CD4-positive, alpha-beta memory T cell (primary cell): Measurements from ENCODE around the gene NUP210L. TPM values are rescaled to one million over a fixed set of nuclear protein-coding genes. Genes with fewer than 3 reads are reported as not detected.

Experiments used
- CTCF ChIA-PET: fragments of 350-600 bp; sonication (Branson Sonifier 250); formaldehyde crosslinking; loops from one replicate; lab custom pipeline; 2021; ENCODE audit warnings: inconsistent platforms; ENCODE audit not compliant: partially characterized antibody; lab: Charles Lee
- POLR2A ChIA-PET: fragments of 350-600 bp; sonication (Branson Sonifier 250); formaldehyde crosslinking; loops from one replicate; lab custom pipeline; 2021; ENCODE audit not compliant: partially characterized antibody; lab: Charles Lee
- DNase-seq, 5 donors: peaks; one replicate each; pipeline versions ENCODE4 v3.0.0 to v3.0.0-alpha.2; 2020 to 2022; ENCODE audit warnings: mixed read lengths in 1 of 5
- H3K27ac ChIP-seq: one replicate; pipeline ENCODE4 v1.7.0; 2013; ENCODE audit warnings: low read depth, low read length
- H3K27me3 ChIP-seq: 2 replicates; pipeline ENCODE4 v1.7.0; 2013; ENCODE audit warnings: mild to moderate bottlenecking, low read length, moderate library complexity; ENCODE audit not compliant: insufficient read depth
- H3K36me3 ChIP-seq: 2 replicates; pipeline ENCODE4 v1.7.0; 2013; ENCODE audit warnings: mild to moderate bottlenecking, low read length, moderate library complexity; ENCODE audit not compliant: insufficient read depth
- H3K4me1 ChIP-seq: 2 replicates; pipeline ENCODE4 v1.7.0; 2013; ENCODE audit warnings: mild to moderate bottlenecking, low read length, moderate library complexity; ENCODE audit not compliant: insufficient read depth
- H3K4me3 ChIP-seq, 2 donors: one replicate each; pipeline ENCODE4 v1.7.0; 2013; ENCODE audit warnings: low read length in 2 of 2, mild to moderate bottlenecking in 1 of 2
- H3K9me3 ChIP-seq, 2 donors: one replicate each; pipeline ENCODE4 v1.7.0; 2013; ENCODE audit warnings: low read length in 2 of 2, control low read depth in 1 of 2; ENCODE audit not compliant: control insufficient read depth in 1 of 2
- H3K27ac Mint-ChIP-seq, 7 donors: one replicate each; pipeline ENCODE4 v1.8.0; 2020 to 2021; ENCODE audit warnings: mixed read lengths in 7 of 7, mild to moderate bottlenecking in 6 of 7, inconsistent platforms in 3 of 7, moderate library complexity in 3 of 7
- H3K27me3 Mint-ChIP-seq, 2 donors: one replicate each; pipeline ENCODE4 v1.8.0; 2020 to 2021; ENCODE audit warnings: mixed read lengths in 2 of 2
- H3K36me3 Mint-ChIP-seq, 2 donors: one replicate each; pipeline ENCODE4 v1.8.0; 2020 to 2021; ENCODE audit warnings: mixed read lengths in 2 of 2, inconsistent platforms in 1 of 2, mild to moderate bottlenecking in 1 of 2
- H3K4me1 Mint-ChIP-seq, 4 donors: one replicate each; pipeline ENCODE4 v1.8.0; 2020 to 2021; ENCODE audit warnings: mixed read lengths in 4 of 4, mild to moderate bottlenecking in 1 of 4
- H3K4me3 Mint-ChIP-seq, 8 donors: one replicate each; pipeline ENCODE4 v1.8.0; 2020 to 2021; ENCODE audit warnings: mixed read lengths in 8 of 8, mild to moderate bottlenecking in 7 of 8, moderate library complexity in 6 of 8, inconsistent platforms in 3 of 8
- H3K9me3 Mint-ChIP-seq, 8 donors: one replicate each; pipeline ENCODE4 v1.8.0; 2020 to 2021; ENCODE audit warnings: mixed read lengths in 8 of 8, mild to moderate bottlenecking in 5 of 8, inconsistent platforms in 3 of 8, moderate library complexity in 1 of 8
- intact Hi-C: fragments of 100-400 bp; cut with micrococcal nuclease; formaldehyde crosslinking; loops from one replicate; pipeline ENCODE4 v1.15.1; 2023
- polyA plus RNA-seq, 2 donors: library from polyadenylated mRNA; unstranded; fragments of 300-500 nt; fragmentation: Illumina TruSeq; gene quantifications; one replicate each; pipeline ENCODE4 v1.2.3, GENCODE V29; 2021
- total RNA-seq, 2 experiments: library from RNA; stranded (reverse); gene quantifications; one replicate each; pipeline ENCODE4 v1.2.3, GENCODE V29; 2021

The NUP210L gene
- total and polyA plus RNA-seq, 4 experiments from 2014 or later, result 0.14 to 0.23 (median 0.19) TPM; not detected in 1

DNA sequence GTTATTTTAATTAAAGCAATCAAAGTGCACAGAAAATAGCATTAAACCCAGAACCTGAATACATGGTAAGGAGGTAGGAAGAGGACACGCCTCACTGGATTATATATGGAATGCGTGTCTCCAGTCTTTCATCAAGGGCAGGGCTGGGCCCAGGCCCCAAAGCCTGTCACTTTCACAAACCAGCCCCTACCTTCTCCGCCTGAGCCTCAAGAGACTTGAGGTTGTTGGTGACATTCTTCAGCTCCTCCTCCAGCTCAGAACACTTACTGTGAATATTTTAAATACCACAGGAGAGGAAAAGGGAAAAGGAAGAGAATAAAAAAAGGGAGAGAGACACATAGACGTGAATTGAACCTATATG lies 16.3 kb upstream of the NUP210L start:
- H3K4me3 Mint-ChIP-seq, result no peak overlapping the region
- H3K27me3 ChIP-seq, result no peaks in the 10 kb centered on the region
- CTCF ChIA-PET, result no interaction called here
- no peaks in the 10 kb centered on the region for H3K9me3 Mint-ChIP-seq
- H3K4me1 ChIP-seq, result peaks cover 21% of the 10 kb centered on the region
- H3K27ac ChIP-seq, result peak overlapping the region; percentile 23
- POLR2A ChIA-PET, result interaction anchor here (0.9 to 1.7 kb wide), 3 partner anchors 11 to 13 kb away, joined by 3 to 6 read pairs (median 3); no protein-coding TSS in a partner anchor
- H3K9me3 ChIP-seq, result no peaks in the 10 kb centered on the region
- no peak for DNase-seq
- peaks cover 15 to 51% (median 33%) of the 10 kb centered on the region in 4 donors for H3K4me1 Mint-ChIP-seq
- peaks cover 67 to 84% of the 10 kb centered on the region in 2 donors for H3K36me3 Mint-ChIP-seq
- no peak overlapping the region for H3K4me3 ChIP-seq
- peaks cover 79% of the 10 kb centered on the region for H3K36me3 ChIP-seq
- no peaks in the 10 kb centered on the region for H3K27me3 Mint-ChIP-seq
- H3K27ac Mint-ChIP-seq, result peak overlapping the region; percentile 22 to 77 (median 61)
- intact Hi-C loops, result no loop called here

DNA sequence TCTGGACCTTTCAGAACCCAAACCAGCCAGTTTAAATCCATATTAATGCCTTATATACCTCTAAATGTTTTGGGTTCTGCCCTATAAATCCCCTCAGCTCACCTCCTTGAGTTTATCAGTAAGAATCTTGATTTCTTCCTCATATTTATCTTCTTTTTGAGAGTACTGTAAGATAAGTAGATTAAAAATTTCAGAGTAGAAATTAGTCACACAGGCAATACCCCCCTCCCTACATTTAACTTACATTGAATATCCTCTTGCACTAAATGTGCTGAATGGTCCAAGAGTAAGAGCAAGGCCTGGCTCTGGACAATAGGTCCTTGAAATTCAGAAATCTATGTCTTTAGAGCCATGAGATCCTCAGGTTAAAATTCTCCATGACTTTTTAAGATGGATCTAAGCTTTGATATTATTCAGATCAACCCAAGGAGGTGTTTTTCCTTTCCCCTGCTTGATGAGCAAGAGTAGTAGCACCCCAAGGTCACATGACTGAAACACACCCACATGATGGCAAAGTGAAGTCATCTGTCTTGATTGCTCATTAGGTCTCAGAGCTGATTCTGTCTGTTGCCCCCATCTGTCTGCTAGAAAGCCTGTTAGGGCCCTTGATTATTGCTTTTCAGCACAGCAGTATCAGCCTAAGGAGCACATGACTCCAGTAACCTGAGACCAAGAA lies 15.8 kb upstream of the NUP210L start:
- Mint-ChIP-seq H3K27ac (peak overlapping the region in 5 of 7 donors; percentile 28 to 88 (median 61)), H3K4me1 (peaks cover 14 to 46% (median 29%) of the 10 kb centered on the region in 4 donors), H3K4me3 (no peak overlapping the region), H3K9me3 (no peaks in the 10 kb centered on the region), H3K27me3 (no peaks in the 10 kb centered on the region), H3K36me3 (peaks cover 69 to 84% of the 10 kb centered on the region in 2 donors)
- intact Hi-C loops, result no loop called here
- Histone ChIP-seq H3K27ac (peak overlapping the region; percentile 23), H3K4me1 (peaks cover 15% of the 10 kb centered on the region), H3K4me3 (no peak overlapping the region), H3K36me3 (peaks cover 76% of the 10 kb centered on the region), H3K27me3 (no peaks in the 10 kb centered on the region), H3K9me3 (no peaks in the 10 kb centered on the region)
- POLR2A ChIA-PET, result interaction anchor here (0.9 to 2.0 kb wide), 5 partner anchors 8 to 13 kb away, joined by 3 to 7 read pairs (median 3); no protein-coding TSS in a partner anchor
- CTCF ChIA-PET, result no interaction called here
- no peak for DNase-seq

DNA sequence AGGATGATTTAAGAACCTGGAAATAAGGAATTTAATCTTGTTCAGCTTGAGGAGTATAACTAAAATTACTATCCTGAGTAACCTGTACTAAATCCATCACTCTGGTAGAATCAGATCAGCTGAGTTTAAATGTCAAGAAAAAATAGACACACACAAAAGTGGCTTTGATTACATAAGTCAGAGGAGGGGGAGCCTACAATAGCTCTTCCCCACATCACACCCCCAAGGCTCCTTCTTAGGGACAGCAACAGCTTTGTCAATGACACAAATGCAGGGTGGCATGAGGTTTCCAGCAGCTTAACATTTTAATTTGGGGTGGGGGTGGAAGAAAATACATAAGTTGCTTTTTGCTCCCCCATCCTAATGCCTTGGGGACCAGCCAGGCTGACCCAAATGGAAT lies 12.6 kb upstream of the NUP210L start:
- Mint-ChIP-seq H3K9me3 (no peaks in the 10 kb centered on the region), H3K4me1 (peaks cover 12 to 38% (median 31%) of the 10 kb centered on the region in 4 donors), H3K27ac (peak overlapping the region in 6 of 7 donors; percentile 26 to 87 (median 63)), H3K4me3 (no peak overlapping the region), H3K27me3 (no peaks in the 10 kb centered on the region), H3K36me3 (peaks cover 79 to 93% of the 10 kb centered on the region in 2 donors)
- Histone ChIP-seq H3K27me3 (no peaks in the 10 kb centered on the region), H3K36me3 (peaks cover 82% of the 10 kb centered on the region), H3K4me3 (no peak overlapping the region), H3K4me1 (peaks cover 12% of the 10 kb centered on the region), H3K9me3 (no peaks in the 10 kb centered on the region), H3K27ac (no peak overlapping the region)
- POLR2A ChIA-PET, result interaction anchor here (1.9 kb wide), 1 partner anchor 9 kb away, joined by 5 read pairs; no protein-coding TSS in a partner anchor
- DNase-seq, result no peak
- CTCF ChIA-PET, result no interaction called here
- intact Hi-C loops, result no loop called here

DNA sequence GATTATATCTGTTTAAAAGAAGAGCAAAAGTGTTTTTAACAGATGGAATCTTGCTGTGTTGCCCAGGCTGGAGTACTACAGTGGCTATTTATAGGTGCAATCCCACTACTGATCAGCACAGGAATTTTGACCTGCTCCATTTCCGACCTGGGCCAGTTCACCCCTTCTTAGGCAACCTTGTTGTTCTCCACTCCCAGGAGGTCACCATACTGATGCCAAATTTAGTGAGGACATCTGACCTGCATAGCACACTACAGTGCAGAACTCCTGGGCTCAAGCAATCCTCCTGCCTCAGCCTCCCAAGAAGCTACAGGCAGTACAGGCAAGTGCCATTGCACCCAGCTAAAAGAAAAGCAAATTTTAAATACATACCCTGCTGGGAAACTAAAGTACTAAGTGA lies 11.3 kb upstream of the NUP210L start:
- intact Hi-C loops, result no loop called here
- no peaks in the 10 kb centered on the region for H3K9me3 Mint-ChIP-seq

GRCh38 chr1:154159554-154159953 lies 4.7 kb upstream of the NUP210L start:
- Mint-ChIP-seq H3K27ac (peak overlapping the region; percentile 42 to 96 (median 94)), H3K9me3 (peaks cover 0 to 9% (median 1%) of the 10 kb centered on the region in 8 donors), H3K27me3 (no peaks in the 10 kb centered on the region), H3K4me1 (peaks cover 43 to 68% (median 55%) of the 10 kb centered on the region in 4 donors), H3K36me3 (peaks cover 74 to 89% of the 10 kb centered on the region in 2 donors), H3K4me3 (peak overlapping the region in 2 of 8 donors; percentile 84 to 88)
- ChIA-PET POLR2A (interaction anchor here (1.0 to 6.0 kb wide), 6 partner anchors 11 to 189 kb away, joined by 3 to 71 read pairs (median 6); a partner anchor contains a TSS), CTCF (interaction anchor here (1.0 to 1.1 kb wide), 2 partner anchors 41 to 163 kb away, joined by 3 to 4 read pairs; no protein-coding TSS in a partner anchor)
- no peaks in the 10 kb centered on the region for H3K9me3 ChIP-seq
- no peak for DNase-seq
- no peaks in the 10 kb centered on the region for H3K27me3 ChIP-seq
- H3K4me1 ChIP-seq, result peaks cover 61% of the 10 kb centered on the region
- H3K36me3 ChIP-seq, result peaks cover 60% of the 10 kb centered on the region
- no peak overlapping the region for H3K4me3 ChIP-seq
- intact Hi-C loops, result no loop called here
- peak overlapping the region; percentile 47 for H3K27ac ChIP-seq

More for the DNA sequence above, 11.3 kb upstream of the NUP210L start:
- DNase-seq, result no peak
- Histone ChIP-seq H3K27ac (no peak overlapping the region), H3K4me1 (peaks cover 6% of the 10 kb centered on the region), H3K36me3 (peaks cover 82% of the 10 kb centered on the region), H3K27me3 (no peaks in the 10 kb centered on the region), H3K4me3 (no peak overlapping the region), H3K9me3 (no peaks in the 10 kb centered on the region)
- Mint-ChIP-seq H3K4me3 (no peak overlapping the region), H3K36me3 (peaks cover 73 to 91% of the 10 kb centered on the region in 2 donors), H3K4me1 (peaks cover 5 to 33% (median 22%) of the 10 kb centered on the region in 4 donors), H3K27ac (peak overlapping the region in 2 of 7 donors; percentile 22 to 37), H3K27me3 (no peaks in the 10 kb centered on the region)
- ChIA-PET CTCF (interaction anchor here (0.7 to 1.0 kb wide), 3 partner anchors 49 to 560 kb away, joined by 3 read pairs; no protein-coding TSS in a partner anchor), POLR2A (interaction anchor here (0.6 to 1.9 kb wide), 2 partner anchors 8 to 103 kb away, joined by 4 to 5 read pairs; no protein-coding TSS in a partner anchor)

DNA sequence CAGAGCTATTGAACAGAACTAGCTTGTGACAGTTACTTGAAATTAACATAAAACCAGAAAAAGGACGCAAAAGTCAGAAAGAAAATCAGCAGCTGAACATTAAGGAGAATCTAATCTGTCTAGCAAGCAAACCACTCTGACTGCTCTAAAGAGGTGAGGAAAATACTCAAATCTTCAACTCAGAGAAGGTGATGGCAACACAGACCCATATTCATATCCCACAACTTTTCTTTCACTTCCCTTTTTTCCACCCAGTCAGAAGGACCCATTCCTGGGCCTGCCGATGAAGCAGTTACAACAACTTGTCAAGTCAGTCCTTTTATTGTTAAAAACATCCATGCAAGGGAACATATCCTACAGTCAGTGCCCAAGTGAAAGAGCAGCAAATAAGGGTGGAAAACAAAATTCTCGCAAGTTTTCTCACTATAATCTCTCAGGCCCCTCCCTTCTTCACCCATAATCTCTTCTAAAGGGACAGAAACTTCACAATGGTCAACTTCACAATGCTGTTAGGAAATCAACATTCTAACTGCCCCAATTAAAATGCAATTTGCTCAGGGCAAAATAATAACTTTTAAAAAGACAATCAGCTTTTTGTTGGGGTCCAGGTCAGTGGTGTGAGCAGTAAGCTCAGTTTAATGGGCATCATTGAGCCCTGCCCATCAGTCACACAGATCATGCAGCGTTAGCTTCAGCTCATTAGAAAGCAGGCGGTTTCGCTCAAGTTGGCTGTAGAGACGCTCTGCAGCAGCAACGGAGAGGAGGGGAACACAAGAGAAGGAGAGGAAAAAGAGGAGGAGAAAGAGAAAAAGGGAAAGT lies 3.6 kb upstream of the NUP210L start:
- POLR2A ChIA-PET, result interaction anchor here (0.6 to 6.0 kb wide), 17 partner anchors 9 to 1150 kb away, joined by 3 to 71 read pairs (median 4); partner anchors contain the start of genes FDPS, IL6R and RPS27

More for the DNA sequence above, 3.6 kb upstream of the NUP210L start:
- H3K4me1 ChIP-seq, result peaks cover 66% of the 10 kb centered on the region
- Mint-ChIP-seq H3K9me3 (peaks cover 0 to 9% (median 1%) of the 10 kb centered on the region in 8 donors), H3K27ac (peak overlapping the region; percentile 89 to 96 (median 95)), H3K4me3 (peak overlapping the region; percentile 17 to 88 (median 80)), H3K36me3 (peaks cover 73 to 89% of the 10 kb centered on the region in 2 donors), H3K27me3 (no peaks in the 10 kb centered on the region), H3K4me1 (peaks cover 49 to 78% (median 65%) of the 10 kb centered on the region in 4 donors)
- intact Hi-C loops, result no loop called here
- H3K4me3 ChIP-seq, result no peak overlapping the region
- CTCF ChIA-PET, result interaction anchor here (1.0 to 1.7 kb wide), 9 partner anchors 12 to 42 kb away, joined by 3 to 6 read pairs (median 3); no protein-coding TSS in a partner anchor
- H3K9me3 ChIP-seq, result no peaks in the 10 kb centered on the region
- no peaks in the 10 kb centered on the region for H3K27me3 ChIP-seq
- no peak for DNase-seq
- peaks cover 53% of the 10 kb centered on the region for H3K36me3 ChIP-seq
- peak overlapping the region; percentile 47 for H3K27ac ChIP-seq
